Breast epithelium (tissue), 3 donors: Measurements from ENCODE around the gene CADM2.

Experiments used
- CTCF ChIP-seq, 3 donors: fragments of 450-650 bp; IDR thresholded peaks; one replicate each; pipeline ENCODE4 v1.5.1; 2016 to 2017; ENCODE audit warnings: antibody characterized with exemption in 3 of 3, mild to moderate bottlenecking in 3 of 3, moderate library complexity in 3 of 3
- POLR2A ChIP-seq: fragments of 450-650 bp; IDR thresholded peaks from one replicate; pipeline ENCODE4 v1.6.1; 2016; ENCODE audit warnings: antibody characterized with exemption, mild to moderate bottlenecking, moderate library complexity
- POLR2AphosphoS5 ChIP-seq, 3 donors: sonication (generic); formaldehyde crosslinking; IDR thresholded peaks; one replicate each; pipeline ENCODE4 v1.6.1; 2017; ENCODE audit warnings: antibody characterized with exemption in 3 of 3

GRCh38 chr3:85571835-85572234 lies 613.0 kb downstream of the CADM2 start:
- no peak for TF ChIP-seq CTCF (IDR thresholded peaks at IDR 0.05)
- no peak for TF ChIP-seq POLR2A
- no peak for TF ChIP-seq POLR2AphosphoS5 (IDR thresholded peaks at IDR 0.05)
